NAMALWA (cell line): ENCODE data around the gene NGF.

Experiments
- DNase-seq: peaks from one replicate; pipeline ENCODE4 v3.0.0-alpha.2; 2015; ENCODE audit warnings: low spot score

Gene NGF

DNA sequence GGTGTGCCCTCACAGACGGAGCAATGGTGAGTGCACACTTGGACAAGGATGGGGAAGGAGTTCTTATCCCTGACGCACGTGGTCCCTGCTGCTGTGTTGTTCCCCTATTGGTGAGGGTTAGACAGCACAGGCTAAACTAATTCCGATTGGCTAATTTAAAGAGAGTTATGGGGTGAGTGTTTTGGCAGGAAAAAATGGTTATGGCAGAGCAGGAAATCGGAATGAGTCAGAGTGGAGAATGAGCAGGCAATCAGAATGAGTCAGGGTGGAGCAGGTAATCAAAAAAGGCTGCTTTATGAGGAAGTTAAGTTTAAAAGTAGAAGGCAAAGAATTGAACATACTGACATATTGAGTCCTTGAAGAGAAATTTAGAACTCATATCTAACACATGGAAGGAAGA lies 100.5 kb downstream of the NGF start:
- DNase-seq: no peak

DNA sequence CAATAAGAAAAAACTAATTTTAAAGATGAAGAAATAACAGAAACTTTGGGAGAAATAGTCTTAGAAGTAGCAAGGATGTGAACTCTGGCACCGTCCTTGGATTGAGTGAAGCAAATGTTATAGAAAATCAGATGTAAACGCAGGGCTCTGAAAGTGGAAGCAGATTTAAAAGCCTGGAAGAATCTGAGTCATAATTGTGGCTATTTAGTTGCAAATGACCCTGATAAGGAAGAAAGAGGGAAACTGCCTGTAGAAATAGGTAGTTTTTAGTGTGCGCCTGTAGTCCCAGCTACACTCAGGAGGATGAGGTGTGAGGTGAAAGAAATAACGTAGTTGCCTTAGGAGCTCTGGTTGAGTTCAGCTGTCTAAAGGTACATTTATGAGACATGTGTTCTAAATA lies 101.0 kb downstream of the NGF start:
- DNase-seq: no peak
